ENCODE measurements around the gene TMEM130.
A peak's percentile ranks its signal among the peaks of the same experiment; 100 is the strongest.

Gene TMEM130, protein sequence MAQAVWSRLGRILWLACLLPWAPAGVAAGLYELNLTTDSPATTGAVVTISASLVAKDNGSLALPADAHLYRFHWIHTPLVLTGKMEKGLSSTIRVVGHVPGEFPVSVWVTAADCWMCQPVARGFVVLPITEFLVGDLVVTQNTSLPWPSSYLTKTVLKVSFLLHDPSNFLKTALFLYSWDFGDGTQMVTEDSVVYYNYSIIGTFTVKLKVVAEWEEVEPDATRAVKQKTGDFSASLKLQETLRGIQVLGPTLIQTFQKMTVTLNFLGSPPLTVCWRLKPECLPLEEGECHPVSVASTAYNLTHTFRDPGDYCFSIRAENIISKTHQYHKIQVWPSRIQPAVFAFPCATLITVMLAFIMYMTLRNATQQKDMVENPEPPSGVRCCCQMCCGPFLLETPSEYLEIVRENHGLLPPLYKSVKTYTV

DNA sequence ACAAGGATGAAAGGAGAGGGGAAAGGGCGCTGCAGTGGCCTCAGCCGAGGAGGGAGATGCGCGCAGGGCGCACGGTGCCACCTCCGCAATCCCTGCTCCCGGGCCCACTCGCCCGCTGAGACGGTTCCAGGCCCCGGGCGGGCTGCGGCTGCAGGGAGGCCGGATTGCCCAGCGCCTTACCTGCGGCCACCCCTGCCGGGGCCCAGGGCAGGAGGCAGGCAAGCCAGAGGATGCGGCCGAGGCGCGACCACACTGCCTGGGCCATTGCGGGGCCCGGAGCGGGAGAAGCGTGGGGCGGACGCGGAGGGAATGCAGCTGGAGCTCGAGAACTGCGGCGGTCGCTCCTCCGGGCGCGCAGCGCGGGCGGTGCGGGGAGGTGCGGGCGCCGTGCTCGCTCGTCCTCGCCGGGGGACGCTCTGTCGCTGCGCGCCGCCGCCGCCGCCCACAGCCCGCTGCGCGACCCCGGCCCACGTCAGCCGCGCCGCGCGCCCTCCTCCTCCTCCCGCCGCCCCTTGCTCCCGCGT is at the start of gene TMEM130:
TSS of gene TMEM130 (minus strand) at position 418 of the 524 bp plus-strand sequence. CDS start at position 265, 153 bp downstream.
- H3K36me3 Mint-ChIP-seq: no peaks in the 10 kb centered on the region
- no peaks in the 10 kb centered on the region for H3K9me3 Mint-ChIP-seq
- no peak within 1 kb of the TSS for H3K27ac Mint-ChIP-seq
- peak; percentile 12 for ATAC-seq
- no peak for DNase-seq (ENCODE audit: low spot score in 2 of 2)
- H3K4me3 Mint-ChIP-seq: peak within 1 kb of the TSS; percentile 71
- H3K4me1 Mint-ChIP-seq: no peaks in the 10 kb centered on the region

DNA sequence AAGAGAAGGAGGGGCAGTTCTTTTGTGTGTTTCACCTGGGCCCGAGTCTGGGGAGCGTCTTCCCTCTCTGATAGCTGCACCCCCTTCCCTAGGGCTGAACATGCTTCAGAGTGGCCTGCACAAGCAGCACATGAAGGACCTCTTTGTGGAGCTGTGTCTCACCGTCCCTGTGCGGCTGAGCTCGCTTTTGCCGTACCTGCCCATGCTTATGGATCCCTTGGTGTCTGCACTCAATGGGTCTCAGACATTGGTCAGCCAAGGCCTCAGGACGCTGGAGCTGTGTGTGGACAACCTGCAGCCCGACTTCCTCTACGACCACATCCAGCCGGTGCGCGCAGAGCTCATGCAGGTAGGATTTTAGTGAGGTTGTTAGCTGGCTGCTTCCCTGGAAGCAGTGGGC is 47.5 kb upstream of the TMEM130 start:
- Mint-ChIP-seq H3K4me1 (peaks cover 3% of the 10 kb centered on the region), H3K4me3 (no peak overlapping the region), H3K27ac (no peak overlapping the region), H3K36me3 (peaks cover 99% of the 10 kb centered on the region), H3K9me3 (no peaks in the 10 kb centered on the region)
- DNase-seq (ENCODE audit: low spot score in 2 of 2) (no peak), ATAC-seq (no peak)

DNA sequence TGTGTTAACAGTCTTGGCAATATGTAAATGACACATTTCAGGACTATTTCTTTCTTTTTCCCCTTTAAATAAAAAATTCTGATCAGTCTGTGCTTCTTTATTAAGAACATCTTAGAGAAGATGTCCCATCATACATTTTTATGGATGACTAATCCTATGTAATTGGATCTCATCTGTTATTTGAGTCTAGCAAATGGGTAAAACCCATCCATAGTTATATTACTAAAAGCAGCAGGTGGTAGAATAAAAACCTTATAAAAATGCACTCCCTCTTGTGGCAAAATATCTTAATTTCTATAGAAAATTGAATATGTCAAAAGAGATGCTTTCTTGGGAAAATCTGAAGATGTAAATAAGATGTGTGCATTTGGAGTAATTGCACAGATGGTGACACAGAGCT is 43.8 kb upstream of the TMEM130 start:
- H3K27ac Mint-ChIP-seq: no peak overlapping the region
- no peaks in the 10 kb centered on the region for H3K9me3 Mint-ChIP-seq
- no peak overlapping the region for H3K4me3 Mint-ChIP-seq
- no peaks in the 10 kb centered on the region for H3K4me1 Mint-ChIP-seq
- ATAC-seq (no peak), DNase-seq (ENCODE audit: low spot score in 2 of 2) (no peak)
- H3K36me3 Mint-ChIP-seq: peaks cover 100% of the 10 kb centered on the region

DNA sequence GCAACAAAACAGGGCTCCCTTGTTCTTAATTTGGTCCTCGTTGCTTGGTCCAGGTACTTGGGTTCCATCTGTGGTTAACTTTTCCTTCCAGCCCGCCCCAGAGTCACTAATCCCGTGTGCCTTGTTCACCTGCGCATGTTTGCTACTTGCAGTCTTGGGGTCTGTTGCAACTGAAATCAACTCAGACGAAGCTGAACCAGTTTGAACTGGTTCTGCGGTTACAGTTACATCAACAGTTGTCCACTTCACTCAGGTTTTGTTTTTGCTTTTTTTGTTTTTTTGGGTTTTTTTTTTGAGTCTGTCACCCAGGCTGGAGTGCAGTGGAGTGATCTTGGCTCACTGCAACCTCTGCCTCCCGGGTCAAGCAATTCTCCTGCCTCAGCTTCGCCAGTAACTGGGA is 43.2 kb upstream of the TMEM130 start:
- H3K4me3 Mint-ChIP-seq: no peak overlapping the region
- ATAC-seq (no peak), DNase-seq (ENCODE audit: low spot score in 2 of 2) (no peak)
- no peak overlapping the region for H3K27ac Mint-ChIP-seq
- no peaks in the 10 kb centered on the region for H3K9me3 Mint-ChIP-seq
- no peaks in the 10 kb centered on the region for H3K4me1 Mint-ChIP-seq
- H3K36me3 Mint-ChIP-seq: peaks cover 100% of the 10 kb centered on the region

DNA sequence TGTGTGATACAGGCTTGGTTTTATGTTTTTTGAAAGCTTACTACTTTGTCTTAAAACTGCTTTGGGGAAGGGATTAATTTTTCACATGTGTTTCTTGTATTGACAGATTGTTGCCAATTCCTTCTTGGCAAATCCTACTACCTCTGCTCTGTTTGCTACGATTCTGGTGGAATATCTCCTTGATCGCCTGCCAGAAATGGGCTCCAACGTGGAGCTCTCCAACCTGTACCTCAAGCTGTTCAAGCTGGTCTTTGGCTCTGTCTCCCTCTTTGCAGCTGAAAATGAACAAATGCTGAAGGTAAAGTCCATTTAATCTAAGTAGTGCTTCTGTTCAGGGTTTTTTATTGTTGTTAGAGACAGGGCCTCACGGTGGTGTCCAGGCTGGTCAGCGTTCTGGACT is 42.1 kb upstream of the TMEM130 start:
- no peak overlapping the region for H3K27ac Mint-ChIP-seq
- H3K9me3 Mint-ChIP-seq: no peaks in the 10 kb centered on the region
- no peaks in the 10 kb centered on the region for H3K4me1 Mint-ChIP-seq
- DNase-seq (ENCODE audit: low spot score in 2 of 2) (no peak), ATAC-seq (no peak)
- no peak overlapping the region for H3K4me3 Mint-ChIP-seq
- H3K36me3 Mint-ChIP-seq: peaks cover 100% of the 10 kb centered on the region

DNA sequence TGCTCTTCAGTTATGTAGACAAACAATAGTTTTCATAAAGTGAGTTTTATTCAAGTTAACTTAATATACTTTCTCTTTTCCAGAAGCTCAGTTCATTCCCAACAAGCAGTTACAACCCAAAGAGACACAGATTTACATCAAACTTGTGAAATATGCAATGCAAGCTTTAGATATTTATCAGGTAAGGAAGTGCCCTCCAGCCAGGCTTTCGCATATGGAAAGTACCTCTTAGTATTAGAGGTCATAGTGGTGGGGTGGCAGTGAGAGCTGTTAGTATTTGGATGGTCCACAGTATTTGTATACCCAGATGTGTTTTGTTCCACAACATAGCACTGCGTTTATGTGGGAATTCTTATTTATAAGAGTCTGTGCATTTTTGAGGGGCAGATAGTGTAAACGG is 40.6 kb upstream of the TMEM130 start:
- DNase-seq (ENCODE audit: low spot score in 2 of 2) (no peak), ATAC-seq (no peak)
- Mint-ChIP-seq H3K9me3 (no peaks in the 10 kb centered on the region), H3K36me3 (peaks cover 100% of the 10 kb centered on the region), H3K27ac (no peak overlapping the region), H3K4me1 (no peaks in the 10 kb centered on the region), H3K4me3 (no peak overlapping the region)

DNA sequence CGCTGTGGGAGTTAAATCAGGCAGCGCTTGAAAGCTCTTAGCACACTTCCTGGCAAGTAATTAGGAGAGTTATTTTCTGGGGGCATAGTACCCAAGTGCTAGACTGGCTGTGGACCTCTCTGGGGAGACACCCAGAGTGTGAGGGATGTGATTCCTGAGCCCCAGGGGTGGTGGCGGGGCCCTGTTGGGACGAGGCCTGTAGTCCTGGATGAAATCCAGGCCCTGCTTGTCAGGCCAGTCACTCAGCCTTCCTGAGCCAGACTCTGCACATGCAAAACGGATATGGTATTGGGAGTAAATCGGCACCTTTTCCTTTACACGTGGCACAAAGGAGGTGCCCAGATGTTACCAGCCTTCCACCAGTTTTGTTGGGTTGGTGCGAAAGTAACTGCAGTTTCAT is 39.7 kb upstream of the TMEM130 start:
- no peaks in the 10 kb centered on the region for H3K9me3 Mint-ChIP-seq
- no peak overlapping the region for H3K4me3 Mint-ChIP-seq
- H3K36me3 Mint-ChIP-seq: peaks cover 100% of the 10 kb centered on the region
- DNase-seq (ENCODE audit: low spot score in 2 of 2) (no peak), ATAC-seq (no peak)
- H3K4me1 Mint-ChIP-seq: no peaks in the 10 kb centered on the region
- H3K27ac Mint-ChIP-seq: no peak overlapping the region

DNA sequence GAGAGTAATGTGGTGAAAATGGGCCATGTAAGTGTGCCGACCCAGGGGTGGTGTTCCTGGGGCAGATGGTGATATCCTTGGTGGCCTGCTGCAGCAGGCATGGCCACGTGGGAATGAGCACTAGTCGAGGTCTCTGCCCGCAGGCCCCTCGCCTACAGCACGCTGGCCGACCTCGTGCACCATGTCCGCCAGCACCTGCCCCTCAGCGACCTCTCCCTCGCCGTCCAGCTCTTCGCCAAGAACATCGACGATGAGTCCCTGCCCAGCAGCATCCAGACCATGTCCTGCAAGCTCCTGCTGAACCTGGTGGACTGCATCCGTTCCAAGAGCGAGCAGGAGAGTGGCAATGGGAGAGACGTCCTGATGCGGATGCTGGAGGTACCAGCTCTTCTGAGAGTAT is 38.8 kb upstream of the TMEM130 start:
- Mint-ChIP-seq H3K4me3 (no peak overlapping the region), H3K9me3 (no peaks in the 10 kb centered on the region), H3K27ac (no peak overlapping the region), H3K4me1 (no peaks in the 10 kb centered on the region), H3K36me3 (peaks cover 100% of the 10 kb centered on the region)
- no peak for DNase-seq (ENCODE audit: low spot score in 2 of 2)
- ATAC-seq: no peak

DNA sequence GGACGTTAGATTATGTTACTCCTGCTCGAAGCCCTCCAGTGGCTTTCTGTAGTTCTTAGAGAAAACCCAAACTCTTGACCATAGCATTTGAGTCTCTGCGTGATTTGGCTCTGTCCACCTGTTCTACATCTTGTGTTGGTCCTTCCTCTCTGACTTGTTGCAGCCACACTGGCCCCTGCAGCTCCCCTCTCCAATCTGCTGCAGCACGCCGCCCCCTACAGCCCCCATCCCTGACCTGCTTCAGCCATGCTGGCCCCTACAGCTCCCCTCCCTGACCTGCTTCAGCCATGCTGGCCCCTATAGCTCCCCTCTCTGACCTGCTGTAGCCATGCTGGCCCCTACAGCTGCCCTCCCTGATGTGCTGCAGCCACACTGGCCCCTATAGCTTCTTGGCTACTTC is 37.8 kb upstream of the TMEM130 start:
- Mint-ChIP-seq H3K27ac (peak overlapping the region; percentile 48), H3K4me1 (no peaks in the 10 kb centered on the region), H3K4me3 (no peak overlapping the region), H3K9me3 (no peaks in the 10 kb centered on the region), H3K36me3 (peaks cover 100% of the 10 kb centered on the region)
- no peak for DNase-seq (ENCODE audit: low spot score in 2 of 2)
- no peak for ATAC-seq

DNA sequence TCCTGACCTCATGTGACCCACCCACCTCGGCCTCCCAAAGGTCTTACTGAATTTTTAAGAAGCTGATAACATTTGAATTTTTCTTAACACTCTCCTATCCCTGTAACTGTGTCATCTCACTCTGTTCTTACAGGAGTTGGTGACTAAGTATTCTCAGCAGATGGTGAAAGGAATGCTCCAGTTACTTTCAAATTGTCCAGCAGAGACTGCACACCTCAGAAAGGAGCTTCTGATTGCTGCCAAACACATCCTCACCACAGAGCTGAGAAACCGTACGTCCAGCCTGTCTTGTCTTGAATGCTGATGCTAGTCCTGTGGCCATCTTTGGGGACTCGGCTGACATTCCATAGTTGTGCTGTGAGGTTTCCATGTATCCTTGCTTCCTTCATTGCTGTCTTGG is 33.4 kb upstream of the TMEM130 start:
- Mint-ChIP-seq H3K9me3 (no peaks in the 10 kb centered on the region), H3K27ac (no peak overlapping the region), H3K4me1 (no peaks in the 10 kb centered on the region), H3K4me3 (no peak overlapping the region), H3K36me3 (peaks cover 100% of the 10 kb centered on the region)
- ATAC-seq (no peak), DNase-seq (ENCODE audit: low spot score in 2 of 2) (no peak)

DNA sequence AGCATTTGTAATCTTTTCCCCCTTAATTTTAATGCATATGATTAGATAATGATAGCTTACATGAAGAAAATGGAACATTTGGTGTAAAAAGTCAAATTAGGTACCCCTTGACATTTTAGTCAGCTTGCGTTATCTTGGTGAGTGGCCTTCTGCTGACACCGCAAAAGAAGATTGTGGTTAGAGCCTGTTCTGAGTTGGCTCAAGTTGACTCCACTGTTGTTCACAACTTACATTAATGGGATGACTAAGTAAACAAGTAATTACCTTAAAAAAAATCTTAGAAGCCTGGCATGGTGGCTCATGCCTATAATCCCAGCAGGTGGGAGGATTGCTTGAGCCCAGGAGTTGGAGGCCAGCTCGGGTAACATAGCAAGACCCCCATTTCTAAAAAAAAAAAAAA is 32.7 kb upstream of the TMEM130 start:
- ATAC-seq: peak; percentile 63
- peaks cover 100% of the 10 kb centered on the region for H3K36me3 Mint-ChIP-seq

DNA sequence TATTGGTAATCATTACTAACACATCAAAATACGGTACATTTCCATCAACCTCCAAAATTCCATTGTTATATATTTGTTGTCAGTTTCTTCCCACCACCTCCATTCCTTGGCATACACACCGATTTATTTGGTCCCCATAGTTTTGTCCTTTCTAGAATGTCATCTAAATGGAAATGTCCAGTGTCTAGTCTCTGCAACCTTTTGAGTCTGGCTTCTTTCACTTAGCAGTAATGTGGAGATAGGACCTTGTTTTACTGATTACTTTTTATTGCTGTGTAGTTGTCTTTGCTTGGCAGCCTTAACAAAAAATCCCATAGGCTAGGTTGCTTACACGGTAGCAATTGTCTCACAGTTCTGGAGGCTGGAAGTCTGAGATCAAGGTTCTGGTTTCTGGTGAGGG is 31.0 kb upstream of the TMEM130 start:
- peaks cover 100% of the 10 kb centered on the region for H3K36me3 Mint-ChIP-seq
- no peak overlapping the region for H3K4me3 Mint-ChIP-seq
- ATAC-seq (no peak), DNase-seq (ENCODE audit: low spot score in 2 of 2) (no peak)
- H3K27ac Mint-ChIP-seq: no peak overlapping the region
- H3K4me1 Mint-ChIP-seq: no peaks in the 10 kb centered on the region
- no peaks in the 10 kb centered on the region for H3K9me3 Mint-ChIP-seq

More for the DNA sequence above, 32.7 kb upstream of the TMEM130 start:
- H3K4me3 Mint-ChIP-seq: no peak overlapping the region
- no peaks in the 10 kb centered on the region for H3K9me3 Mint-ChIP-seq
- H3K4me1 Mint-ChIP-seq: no peaks in the 10 kb centered on the region
- no peak overlapping the region for H3K27ac Mint-ChIP-seq
- no peak for DNase-seq (ENCODE audit: low spot score in 2 of 2)

DNA sequence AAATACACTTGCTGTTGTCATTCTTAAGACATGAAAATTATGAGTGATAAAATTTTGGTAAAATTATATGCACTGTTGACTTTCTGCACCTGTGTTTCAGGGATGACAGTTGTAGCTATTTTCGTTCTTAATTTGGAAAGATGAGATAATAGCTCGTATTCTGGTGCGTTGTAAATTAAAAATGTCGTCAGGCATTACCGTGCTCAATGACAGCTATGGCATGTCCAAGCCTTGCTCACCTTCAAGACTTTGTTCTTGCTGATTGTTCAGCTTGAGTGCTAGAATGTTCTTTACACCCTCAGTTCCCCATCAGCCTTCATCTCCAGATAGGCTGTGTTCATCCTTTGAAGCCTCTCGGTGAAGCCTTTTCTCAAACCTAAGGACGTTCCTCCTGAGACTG is 30.0 kb upstream of the TMEM130 start:
- no peak for ATAC-seq
- Mint-ChIP-seq H3K36me3 (peaks cover 100% of the 10 kb centered on the region), H3K4me1 (no peaks in the 10 kb centered on the region), H3K27ac (no peak overlapping the region), H3K4me3 (no peak overlapping the region), H3K9me3 (no peaks in the 10 kb centered on the region)
- DNase-seq (ENCODE audit: low spot score in 2 of 2): no peak

DNA sequence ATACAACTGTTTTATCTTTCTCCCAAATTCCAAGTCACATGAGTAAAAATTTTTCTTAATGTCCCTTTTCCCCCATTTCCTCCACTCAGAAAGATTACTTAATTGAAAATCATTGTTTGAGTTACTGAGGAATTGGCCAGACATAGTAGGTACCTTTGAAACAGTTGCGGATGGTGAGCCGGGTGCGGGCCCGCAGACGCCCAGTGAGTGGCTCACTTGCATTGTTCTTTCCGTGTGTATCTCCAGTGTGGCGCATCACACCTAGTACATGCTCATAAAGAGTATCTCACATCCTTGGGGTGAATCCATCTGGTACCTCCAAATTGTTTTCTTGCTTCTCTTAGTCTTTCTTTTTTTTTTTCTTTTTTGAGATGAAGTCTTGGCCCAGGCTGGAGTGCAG is 22.8 kb upstream of the TMEM130 start:
- peaks cover 8% of the 10 kb centered on the region for H3K4me1 Mint-ChIP-seq
- peaks cover 100% of the 10 kb centered on the region for H3K36me3 Mint-ChIP-seq
- DNase-seq (ENCODE audit: low spot score in 2 of 2) (no peak), ATAC-seq (no peak)
- no peak overlapping the region for H3K4me3 Mint-ChIP-seq
- no peaks in the 10 kb centered on the region for H3K9me3 Mint-ChIP-seq
- no peak overlapping the region for H3K27ac Mint-ChIP-seq

DNA sequence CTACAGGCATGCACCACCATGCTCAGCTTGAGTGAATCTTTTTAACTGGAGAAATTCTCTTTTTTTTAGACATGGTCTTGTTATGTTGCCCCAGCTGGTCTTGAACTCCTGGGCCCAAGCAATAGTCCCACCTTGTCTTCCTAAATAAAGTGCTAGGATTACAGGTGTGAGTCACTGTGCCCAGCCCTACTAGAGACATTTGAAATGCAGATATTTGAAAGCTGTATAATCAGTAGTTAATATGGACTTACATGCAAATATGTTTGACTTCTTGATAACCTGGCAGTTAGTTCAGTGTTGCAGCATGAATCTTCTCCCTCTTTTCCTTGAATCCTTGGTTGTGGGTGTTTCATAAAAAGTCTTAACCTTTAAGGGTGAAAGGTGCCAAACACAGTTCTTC is 17.2 kb upstream of the TMEM130 start:
- peaks cover 17% of the 10 kb centered on the region for H3K4me1 Mint-ChIP-seq
- peaks cover 90% of the 10 kb centered on the region for H3K36me3 Mint-ChIP-seq
- no peak overlapping the region for H3K4me3 Mint-ChIP-seq
- H3K27ac Mint-ChIP-seq: no peak overlapping the region
- ATAC-seq: no peak
- DNase-seq (ENCODE audit: low spot score in 2 of 2): no peak
- no peaks in the 10 kb centered on the region for H3K9me3 Mint-ChIP-seq

DNA sequence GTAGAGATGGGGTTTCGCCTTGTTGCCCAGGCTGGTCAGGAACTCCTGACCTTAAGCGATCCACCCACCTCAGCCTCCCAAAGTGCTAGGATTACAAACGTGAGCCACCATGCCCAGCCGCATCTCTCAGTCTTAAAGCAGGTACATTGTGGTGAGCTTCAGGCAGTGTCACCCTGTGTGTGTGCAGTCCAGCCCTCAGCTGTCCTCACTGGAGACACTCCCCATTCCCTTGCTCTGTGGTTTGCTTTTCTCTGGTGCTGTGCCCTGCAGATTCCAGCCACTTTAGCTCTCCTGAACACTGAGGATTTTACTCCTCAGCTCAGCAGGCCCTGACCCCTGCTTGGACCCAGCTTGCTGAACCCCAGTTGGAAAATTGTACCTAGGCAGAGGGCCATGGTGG is 14.6 kb upstream of the TMEM130 start:
- DNase-seq (ENCODE audit: low spot score in 2 of 2): no peak
- H3K36me3 Mint-ChIP-seq: peaks cover 90% of the 10 kb centered on the region
- no peak for ATAC-seq
- no peak overlapping the region for H3K4me3 Mint-ChIP-seq
- H3K27ac Mint-ChIP-seq: no peak overlapping the region
- H3K9me3 Mint-ChIP-seq: no peaks in the 10 kb centered on the region
- peaks cover 17% of the 10 kb centered on the region for H3K4me1 Mint-ChIP-seq
